HCT116 (cell line): ENCODE results near the gene KCNC1. TPM values are rescaled to one million over a fixed set of nuclear protein-coding genes. Genes with fewer than 3 reads are reported as not detected.

ENCODE experiments used
- ATAC-seq: fragments of 200-7000 bp; cut with Tn5 transposase; 2 replicates; pipeline ENCODE4 v1.9.1; 2020; ENCODE audit warnings: mild to moderate bottlenecking, moderate library complexity
- BruUV-seq: library from RNA; stranded (reverse); fragments of 400-500 nt; replicated peaks from 2 replicates; lab custom pipeline; 2021; lab: Mats Ljungman, UMichigan
- CTCF ChIA-PET: fragments of 300-600 bp; sonication (Branson Sonifier 250); formaldehyde crosslinking; loops from one replicate; lab custom pipeline; 2021; ENCODE audit warnings: antibody characterized with exemption; lab: Charles Lee
- POLR2A ChIA-PET: fragments of 300-600, 350-600 bp; sonication (Branson Sonifier 250); formaldehyde crosslinking; loops from one replicate; lab custom pipeline; 2021; ENCODE audit warnings: antibody characterized with exemption; lab: Charles Lee
- RAD21 ChIA-PET, 2 experiments: fragments of 300-600 bp; sonication (Branson Sonifier 250); formaldehyde crosslinking; loops; one replicate each; lab custom pipeline; 2023; ENCODE audit warnings: low total read pairs in 2 of 2; ENCODE audit not compliant: uncharacterized antibody in 2 of 2, unreplicated experiment in 2 of 2, low non-redundant PET in 1 of 2; lab: Charles Lee
- DNase-seq: peaks from one replicate; pipeline ENCODE4 v3.0.0-alpha.2; 2010; ENCODE audit warnings: low read depth, low spot score
- H2AFZ ChIP-seq: fragments of 200-600 bp; shearing (Covaris generic), sonication (generic); 2 replicates; pipeline ENCODE4 v1.6.1; 2017; ENCODE audit warnings: low read depth, mixed run types, mixed read lengths, antibody characterized with exemption, low read length; ENCODE audit not compliant: poor library complexity, severe bottlenecking
- H3K27ac ChIP-seq: 2 replicates; pipeline ENCODE4 v1.5.1; 2012; ENCODE audit warnings: low read depth, low read length
- H3K27me3 ChIP-seq: fragments of 200-600 bp; sonication (generic); 2 replicates; pipeline ENCODE4 v1.6.1; 2016; ENCODE audit warnings: mixed run types, low read length, mixed read lengths; ENCODE audit not compliant: insufficient read depth
- H3K36me3 ChIP-seq, 2 experiments: fragments of 200-500 bp in 1 of 2; fragments of 200-600 bp in 1 of 2; sonication (Bioruptor generic) in 1 of 2; sonication (generic) in 1 of 2; 2 replicates each; pipeline versions ENCODE4 v1.5.1 to v1.6.1; 2014 to 2016; ENCODE audit warnings: low read length in 2 of 2, inconsistent platforms in 1 of 2, mixed read lengths in 1 of 2, mixed run types in 1 of 2; ENCODE audit not compliant: insufficient read depth in 2 of 2, control insufficient read depth in 1 of 2
- H3K4me1 ChIP-seq, 2 experiments: fragments of 200-600 bp in 1 of 2; sonication (generic) in 1 of 2; 2 replicates each; pipeline versions ENCODE4 v1.5.1 to v1.6.1; 2012 to 2017; ENCODE audit warnings: low read length in 2 of 2, inconsistent platforms in 1 of 2, mild to moderate bottlenecking in 1 of 2, mixed read lengths in 1 of 2, mixed run types in 1 of 2, moderate library complexity in 1 of 2; ENCODE audit not compliant: insufficient read depth in 2 of 2, control insufficient read depth in 1 of 2
- H3K4me2 ChIP-seq: fragments of 200-600 bp; sonication (generic); 2 replicates; pipeline ENCODE4 v1.6.1; 2017; ENCODE audit warnings: mixed run types, low read length, mixed read lengths
- H3K4me3 ChIP-seq, 2 experiments: fragments of 200-600 bp in 1 of 2; sonication (generic) in 1 of 2; replicated peaks in 1 of 2; 2 replicates each; pipeline ENCODE4 v1.5.1; 2011 to 2016; ENCODE audit warnings: low read length in 2 of 2, control low read depth in 1 of 2, low read depth in 1 of 2, mild to moderate bottlenecking in 1 of 2, mixed read lengths in 1 of 2, mixed run types in 1 of 2
- H3K79me2 ChIP-seq: fragments of 200-600 bp; sonication (generic); 2 replicates; pipeline ENCODE4 v1.6.1; 2017; ENCODE audit warnings: mild to moderate bottlenecking, mixed run types, low read length, moderate library complexity, mixed read lengths; ENCODE audit not compliant: insufficient read depth
- H3K9ac ChIP-seq: fragments of 200-600 bp; sonication (generic); 2 replicates; pipeline ENCODE4 v1.6.1; 2016; ENCODE audit warnings: low read length, mixed read lengths
- H3K9me2 ChIP-seq: fragments of 200-600 bp; sonication (generic), shearing (Covaris generic); 2 replicates; pipeline ENCODE4 v1.6.1; 2017; ENCODE audit warnings: mixed run types, mild to moderate bottlenecking, moderate library complexity; ENCODE audit not compliant: insufficient read depth
- H3K9me3 ChIP-seq, 2 experiments: fragments of 200-500 bp in 1 of 2; fragments of 200-600 bp in 1 of 2; sonication (Bioruptor generic) in 1 of 2; sonication (generic) in 1 of 2; 2 replicates each; pipeline ENCODE4 v1.6.1; 2014 to 2017; ENCODE audit warnings: low read length in 2 of 2, mixed read lengths in 2 of 2, inconsistent platforms in 1 of 2, low read depth in 1 of 2, mild to moderate bottlenecking in 1 of 2, mixed run types in 1 of 2, moderate library complexity in 1 of 2; ENCODE audit not compliant: control insufficient read depth in 1 of 2, insufficient read depth in 1 of 2
- H4K20me1 ChIP-seq: fragments of 200-600 bp; sonication (generic), shearing (Covaris generic); 2 replicates; pipeline ENCODE4 v1.6.1; 2017; ENCODE audit warnings: mixed run types, mild to moderate bottlenecking, moderate library complexity; ENCODE audit not compliant: insufficient read depth
- CBX3 ChIP-seq: IDR thresholded peaks from 2 replicates; pipeline ENCODE4 v1.6.1; 2012; ENCODE audit warnings: low read depth
- CTCF ChIP-seq, 3 experiments: fragments of 200-600 bp in 1 of 3; sonication (generic) in 1 of 3; IDR thresholded peaks in 2 of 3; conservative IDR thresholded peaks in 1 of 3; 2 replicates each; pipeline ENCODE4 v1.5.1; 2012 to 2017; ENCODE audit warnings: low read depth in 2 of 3, low read length in 2 of 3, antibody characterized with exemption in 1 of 3, borderline replicate concordance in 1 of 3, control low read depth in 1 of 3, mild to moderate bottlenecking in 1 of 3, mixed read lengths in 1 of 3, mixed run types in 1 of 3, moderate library complexity in 1 of 3; ENCODE audit not compliant: insufficient read depth in 1 of 3
- EGR1 ChIP-seq: IDR thresholded peaks from 2 replicates; pipeline ENCODE4 v1.6.1; 2012; ENCODE audit warnings: low read depth
- ELF1 ChIP-seq: IDR thresholded peaks from 2 replicates; pipeline ENCODE4 v1.6.1; 2012; ENCODE audit warnings: low read depth, borderline replicate concordance
- EZH2 ChIP-seq: fragments of 200-600 bp; sonication (generic); IDR thresholded peaks from 2 replicates; pipeline ENCODE4 v1.6.1; 2017; ENCODE audit warnings: antibody characterized with exemption, mixed run types
- EZH2phosphoT487 ChIP-seq: fragments of 200-600 bp; IDR thresholded peaks from 2 replicates; pipeline ENCODE4 v1.6.1; 2018; ENCODE audit warnings: antibody characterized with exemption, borderline replicate concordance
- FOSL1 ChIP-seq: IDR thresholded peaks from 2 replicates; pipeline ENCODE4 v1.6.1; 2012; ENCODE audit warnings: low read depth
- JUND ChIP-seq: IDR thresholded peaks from 2 replicates; pipeline ENCODE4 v1.6.1; 2012
- POLR2A ChIP-seq: IDR thresholded peaks from 2 replicates; pipeline ENCODE4 v1.7.0; 2011; ENCODE audit warnings: borderline replicate concordance; ENCODE audit not compliant: insufficient read depth, insufficient read length; ENCODE audit errors: extremely low read depth
- SP1 ChIP-seq: IDR thresholded peaks from 2 replicates; pipeline ENCODE4 v1.6.1; 2012; ENCODE audit warnings: low read depth
- TCF7L2 ChIP-seq: IDR thresholded peaks from 2 replicates; pipeline ENCODE4 v1.7.0; 2011; ENCODE audit warnings: borderline replicate concordance, inconsistent platforms; ENCODE audit not compliant: insufficient read depth, insufficient read length; ENCODE audit errors: extremely low read depth
- YY1 ChIP-seq: IDR thresholded peaks from 2 replicates; pipeline ENCODE4 v1.6.1; 2011; ENCODE audit warnings: low read length, low read depth, moderate library complexity, mild to moderate bottlenecking; ENCODE audit not compliant: insufficient replicate concordance; ENCODE audit errors: extremely low read depth
- ZFX ChIP-seq: fragments of 450-650 bp; IDR thresholded peaks from 2 replicates; pipeline ENCODE4 v1.6.1; 2017
- ZNF274 ChIP-seq: fragments of 200-500 bp; sonication (Bioruptor generic); IDR thresholded peaks from 2 replicates; pipeline ENCODE4 v1.6.1; 2014; ENCODE audit warnings: mild to moderate bottlenecking, low read depth, low read length, inconsistent platforms
- intact Hi-C: fragments of 100-400 bp; cut with micrococcal nuclease; formaldehyde crosslinking; loops from 2 replicates; pipeline ENCODE4 v1.10.0; 2022
- total RNA-seq: library from RNA; stranded (reverse); gene quantifications from one replicate; pipeline ENCODE4 v1.2.1, GENCODE V29; 2021; ENCODE audit not compliant: unreplicated experiment
- TF ChIP-seq, protein P1 (sequence below): IDR thresholded peaks from 2 replicates; pipeline ENCODE4 v1.6.1; 2012
- TF ChIP-seq, protein P2 (sequence below): IDR thresholded peaks from 2 replicates; pipeline ENCODE4 v1.6.1; 2011; ENCODE audit warnings: mild to moderate bottlenecking, low read length, moderate library complexity; ENCODE audit not compliant: insufficient replicate concordance; ENCODE audit errors: extremely low read depth

Gene KCNC1
- total RNA-seq, 1 experiment from 2014 or later = 0.12 TPM

DNA sequence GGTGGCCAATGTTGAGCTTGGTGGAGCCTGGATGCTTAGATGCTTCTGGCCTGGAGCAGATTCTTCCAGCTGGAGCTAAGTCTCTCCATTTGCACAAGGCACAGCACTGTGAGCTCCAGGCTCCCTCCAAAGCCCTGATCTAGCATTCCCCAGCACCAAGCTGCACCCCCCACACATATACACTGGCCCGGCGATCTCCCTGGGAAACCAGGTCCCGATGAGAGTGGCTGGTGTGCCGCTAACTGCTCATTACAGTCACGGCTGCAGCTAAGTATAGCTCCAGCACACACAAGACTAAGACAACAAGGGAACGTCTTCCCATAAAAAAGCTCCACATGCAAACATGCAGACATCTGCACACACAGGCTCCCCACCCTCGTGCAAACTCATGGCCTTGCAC lies 17.6 kb downstream of the KCNC1 start:
- ChIA-PET POLR2A (no interaction called here), CTCF (no interaction called here), RAD21 (no interaction called here)
- Histone ChIP-seq H3K9ac (no peak overlapping the region), H2AFZ (no peak overlapping the region), H4K20me1 (no peaks in the 10 kb centered on the region), H3K4me1 (no peaks in the 10 kb centered on the region), H3K27me3 (peaks cover 20% of the 10 kb centered on the region; the same call in 1 of the 2 replicates), H3K36me3 (no peaks in the 10 kb centered on the region), H3K4me3 (no peak overlapping the region), H3K79me2 (no peaks in the 10 kb centered on the region), H3K9me2 (no peaks in the 10 kb centered on the region), H3K9me3 (no peaks in the 10 kb centered on the region), H3K27ac (no peak overlapping the region), H3K4me2 (no peak overlapping the region)
- no TSS peak for BruUV-seq
- TF ChIP-seq ZNF274 = no peak
- no peak for TF ChIP-seq EGR1
- no peak for TF ChIP-seq JUND
- no peak for TF ChIP-seq FOSL1
- no peak for TF ChIP-seq EZH2
- TF ChIP-seq, protein P1, sequence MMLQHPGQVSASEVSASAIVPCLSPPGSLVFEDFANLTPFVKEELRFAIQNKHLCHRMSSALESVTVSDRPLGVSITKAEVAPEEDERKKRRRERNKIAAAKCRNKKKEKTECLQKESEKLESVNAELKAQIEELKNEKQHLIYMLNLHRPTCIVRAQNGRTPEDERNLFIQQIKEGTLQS = no peak
- no peak for TF ChIP-seq TCF7L2
- TF ChIP-seq ZFX = no peak
- no peak for TF ChIP-seq YY1
- no peak for TF ChIP-seq SP1
- no peak for TF ChIP-seq EZH2phosphoT487
- no peak for TF ChIP-seq POLR2A
- TF ChIP-seq, protein P2, sequence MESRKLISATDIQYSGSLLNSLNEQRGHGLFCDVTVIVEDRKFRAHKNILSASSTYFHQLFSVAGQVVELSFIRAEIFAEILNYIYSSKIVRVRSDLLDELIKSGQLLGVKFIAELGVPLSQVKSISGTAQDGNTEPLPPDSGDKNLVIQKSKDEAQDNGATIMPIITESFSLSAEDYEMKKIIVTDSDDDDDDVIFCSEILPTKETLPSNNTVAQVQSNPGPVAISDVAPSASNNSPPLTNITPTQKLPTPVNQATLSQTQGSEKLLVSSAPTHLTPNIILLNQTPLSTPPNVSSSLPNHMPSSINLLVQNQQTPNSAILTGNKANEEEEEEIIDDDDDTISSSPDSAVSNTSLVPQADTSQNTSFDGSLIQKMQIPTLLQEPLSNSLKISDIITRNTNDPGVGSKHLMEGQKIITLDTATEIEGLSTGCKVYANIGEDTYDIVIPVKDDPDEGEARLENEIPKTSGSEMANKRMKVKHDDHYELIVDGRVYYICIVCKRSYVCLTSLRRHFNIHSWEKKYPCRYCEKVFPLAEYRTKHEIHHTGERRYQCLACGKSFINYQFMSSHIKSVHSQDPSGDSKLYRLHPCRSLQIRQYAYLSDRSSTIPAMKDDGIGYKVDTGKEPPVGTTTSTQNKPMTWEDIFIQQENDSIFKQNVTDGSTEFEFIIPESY = no peak
- TF ChIP-seq CTCF (IDR thresholded peaks at IDR 0.05 in 2 of 3, conservative IDR thresholded peaks at IDR 0.05 in 1 of 3; ENCODE audit: borderline replicate concordance in 1 of 3, insufficient read depth in 1 of 3, low read depth in 2 of 3, low read length in 2 of 3) = no peak
- no peak for TF ChIP-seq ELF1
- no peak for TF ChIP-seq CBX3
- DNase-seq (no peak), ATAC-seq (no peak)
- intact Hi-C loops = no loop called here
